Measurements from ENCODE around the gene NRBP1.

The NRBP1 gene

GRCh38 chr2:27431395-27431794 is 3.0 kb downstream of the NRBP1 start:
- H3K36me3 ChIP-seq (ENCODE audit: low read depth) = peaks cover 49% of the 10 kb centered on the region
- no peaks in the 10 kb centered on the region for H3K27me3 ChIP-seq (ENCODE audit: insufficient read depth, poor library complexity, severe bottlenecking)
- DNase-seq (ENCODE audit: low spot score) (no peak), ATAC-seq (ENCODE audit: low read depth) (no peak)
- no peaks in the 10 kb centered on the region for H3K9me3 ChIP-seq (ENCODE audit: severe bottlenecking)
- H3K4me3 ChIP-seq (ENCODE audit: severe bottlenecking) = no peak overlapping the region
- H3K4me1 ChIP-seq (ENCODE audit: insufficient read depth, poor library complexity, severe bottlenecking) = peaks cover 20% of the 10 kb centered on the region
- TF ChIP-seq CTCF (IDR thresholded peaks at IDR 0.05; ENCODE audit: poor library complexity, severe bottlenecking) = no peak
- H3K27ac ChIP-seq (ENCODE audit: poor library complexity, severe bottlenecking) = no peak overlapping the region

DNA sequence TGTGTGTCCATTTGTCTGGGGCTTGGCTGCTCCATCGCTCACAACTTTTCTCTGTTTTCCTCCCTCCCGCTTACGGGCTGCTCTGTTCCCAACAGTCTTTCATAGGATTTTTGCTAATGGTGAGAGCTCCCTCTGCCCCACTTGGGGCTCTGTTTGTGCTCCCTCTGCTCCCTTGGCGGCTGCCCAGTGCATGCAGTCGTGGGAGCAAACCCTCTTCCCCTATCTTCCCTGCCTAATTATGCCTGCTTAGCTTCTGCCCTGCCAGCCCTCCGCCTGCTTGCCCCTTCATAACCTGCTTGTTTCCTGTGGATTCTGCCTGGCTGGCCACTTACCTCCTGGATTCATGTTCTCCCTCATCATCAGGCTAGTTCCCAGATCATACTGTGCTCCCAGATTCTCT is 7.2 kb downstream of the NRBP1 start:
- peaks cover 78% of the 10 kb centered on the region for H3K36me3 ChIP-seq (ENCODE audit: low read depth)
- no peaks in the 10 kb centered on the region for H3K9me3 ChIP-seq (ENCODE audit: severe bottlenecking)
- no peak overlapping the region for H3K27ac ChIP-seq (ENCODE audit: poor library complexity, severe bottlenecking)
- H3K4me1 ChIP-seq (ENCODE audit: insufficient read depth, poor library complexity, severe bottlenecking) = peaks cover 8% of the 10 kb centered on the region
- ATAC-seq (ENCODE audit: low read depth) = no peak
- no peaks in the 10 kb centered on the region for H3K27me3 ChIP-seq (ENCODE audit: insufficient read depth, poor library complexity, severe bottlenecking)
- no peak for DNase-seq (ENCODE audit: low spot score)
- TF ChIP-seq CTCF (IDR thresholded peaks at IDR 0.05; ENCODE audit: poor library complexity, severe bottlenecking) = no peak
- H3K4me3 ChIP-seq (ENCODE audit: severe bottlenecking) = no peak overlapping the region

DNA sequence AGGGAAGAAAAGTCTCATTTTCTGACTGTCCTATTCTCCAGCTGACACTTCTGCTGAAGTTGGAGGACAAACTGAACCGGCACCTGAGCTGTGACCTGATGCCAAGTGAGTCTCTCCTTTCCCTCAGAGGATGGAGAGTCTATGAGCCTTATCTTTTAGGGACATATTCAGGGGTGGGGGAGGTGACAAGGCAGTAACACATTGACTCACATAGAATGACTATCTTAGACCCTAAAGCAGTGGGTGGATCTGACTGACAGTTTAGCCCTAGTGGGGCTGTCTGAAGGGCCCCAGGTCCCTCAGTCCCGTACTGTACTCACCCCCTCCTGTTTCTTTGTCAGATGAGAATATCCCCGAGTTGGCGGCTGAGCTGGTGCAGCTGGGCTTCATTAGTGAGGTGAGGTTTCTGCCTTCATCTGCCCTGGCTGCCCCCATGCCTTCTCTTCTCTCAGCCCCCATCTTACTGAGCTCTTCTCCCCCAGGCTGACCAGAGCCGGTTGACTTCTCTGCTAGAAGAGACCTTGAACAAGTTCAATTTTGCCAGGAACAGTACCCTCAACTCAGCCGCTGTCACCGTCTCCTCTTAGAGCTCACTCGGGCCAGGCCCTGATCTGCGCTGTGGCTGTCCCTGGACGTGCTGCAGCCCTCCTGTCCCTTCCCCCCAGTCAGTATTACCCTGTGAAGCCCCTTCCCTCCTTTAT is 12.9 kb downstream of the NRBP1 start:
- peaks cover 51% of the 10 kb centered on the region for H3K36me3 ChIP-seq (ENCODE audit: low read depth)
- no peaks in the 10 kb centered on the region for H3K27me3 ChIP-seq (ENCODE audit: insufficient read depth, poor library complexity, severe bottlenecking)
- TF ChIP-seq CTCF (IDR thresholded peaks at IDR 0.05; ENCODE audit: poor library complexity, severe bottlenecking) = no peak
- H3K4me3 ChIP-seq (ENCODE audit: severe bottlenecking) = no peak overlapping the region
- ATAC-seq (ENCODE audit: low read depth) (no peak), DNase-seq (ENCODE audit: low spot score) (no peak)
- H3K4me1 ChIP-seq (ENCODE audit: insufficient read depth, poor library complexity, severe bottlenecking) = peaks cover 9% of the 10 kb centered on the region
- no peaks in the 10 kb centered on the region for H3K9me3 ChIP-seq (ENCODE audit: severe bottlenecking)
- H3K27ac ChIP-seq (ENCODE audit: poor library complexity, severe bottlenecking) = no peak overlapping the region

DNA sequence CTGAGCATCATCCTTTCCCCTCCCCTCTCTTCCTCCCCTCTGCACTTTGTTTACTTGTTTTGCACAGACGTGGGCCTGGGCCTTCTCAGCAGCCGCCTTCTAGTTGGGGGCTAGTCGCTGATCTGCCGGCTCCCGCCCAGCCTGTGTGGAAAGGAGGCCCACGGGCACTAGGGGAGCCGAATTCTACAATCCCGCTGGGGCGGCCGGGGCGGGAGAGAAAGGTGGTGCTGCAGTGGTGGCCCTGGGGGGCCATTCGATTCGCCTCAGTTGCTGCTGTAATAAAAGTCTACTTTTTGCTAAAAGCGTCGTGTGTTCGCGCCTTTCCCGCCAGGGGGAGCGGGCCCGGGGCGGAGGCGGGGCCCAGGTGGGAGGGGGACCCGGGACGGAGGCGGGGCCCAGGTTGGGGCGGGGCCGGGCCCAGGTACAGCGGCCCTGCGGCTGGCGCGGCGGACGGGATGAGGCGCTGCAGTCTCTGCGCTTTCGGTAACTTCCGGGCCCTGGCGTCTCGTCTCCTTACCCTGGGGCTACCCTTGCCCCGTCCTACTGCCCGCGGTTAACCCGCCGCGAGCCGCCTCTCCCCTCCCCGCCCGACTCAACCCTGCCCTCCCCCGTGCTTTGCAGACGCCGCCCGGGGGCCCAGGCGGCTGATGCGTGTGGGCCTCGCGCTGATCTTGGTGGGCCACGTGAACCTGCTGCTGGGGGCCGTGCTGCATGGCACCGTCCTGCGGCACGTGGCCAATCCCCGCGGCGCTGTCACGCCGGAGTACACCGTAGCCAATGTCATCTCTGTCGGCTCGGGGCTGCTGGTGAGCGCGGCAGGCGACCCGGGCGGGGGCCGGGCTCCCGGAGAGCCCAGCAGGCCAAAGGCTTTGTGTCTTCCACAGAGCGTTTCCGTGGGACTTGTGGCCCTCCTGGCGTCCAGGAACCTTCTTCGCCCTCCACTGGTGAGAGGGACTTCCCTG is 13.8 kb downstream of the NRBP1 start, which contains the start of gene KRTCAP3:
Gene KRTCAP3 (plus strand): TSS at position 424 of the 962 bp plus-strand sequence. CDS start 32 bp downstream, at position 456.
- peak; percentile 83 for DNase-seq (ENCODE audit: low spot score)
- Histone ChIP-seq H3K4me3 (ENCODE audit: severe bottlenecking) (peak within 1 kb of the TSS; percentile 44), H3K27ac (ENCODE audit: poor library complexity, severe bottlenecking) (peak within 1 kb of the TSS; percentile 44), H3K36me3 (ENCODE audit: low read depth) (peaks cover 47% of the 10 kb centered on the region), H3K27me3 (ENCODE audit: insufficient read depth, poor library complexity, severe bottlenecking) (no peaks in the 10 kb centered on the region), H3K9me3 (ENCODE audit: severe bottlenecking) (no peaks in the 10 kb centered on the region), H3K4me1 (ENCODE audit: insufficient read depth, poor library complexity, severe bottlenecking) (peaks cover 11% of the 10 kb centered on the region)
- TF ChIP-seq CTCF (IDR thresholded peaks at IDR 0.05; ENCODE audit: poor library complexity, severe bottlenecking) = peak; percentile 83
- ATAC-seq (ENCODE audit: low read depth) = peak; percentile 91
